ENCODE data around the gene PLD3.
"Not testable (repeated sequence)": the region's sequence is repeated elsewhere in the genome, so short reads cannot be mapped to it uniquely, and the experiment has no call there.

The PLD3 gene

DNA sequence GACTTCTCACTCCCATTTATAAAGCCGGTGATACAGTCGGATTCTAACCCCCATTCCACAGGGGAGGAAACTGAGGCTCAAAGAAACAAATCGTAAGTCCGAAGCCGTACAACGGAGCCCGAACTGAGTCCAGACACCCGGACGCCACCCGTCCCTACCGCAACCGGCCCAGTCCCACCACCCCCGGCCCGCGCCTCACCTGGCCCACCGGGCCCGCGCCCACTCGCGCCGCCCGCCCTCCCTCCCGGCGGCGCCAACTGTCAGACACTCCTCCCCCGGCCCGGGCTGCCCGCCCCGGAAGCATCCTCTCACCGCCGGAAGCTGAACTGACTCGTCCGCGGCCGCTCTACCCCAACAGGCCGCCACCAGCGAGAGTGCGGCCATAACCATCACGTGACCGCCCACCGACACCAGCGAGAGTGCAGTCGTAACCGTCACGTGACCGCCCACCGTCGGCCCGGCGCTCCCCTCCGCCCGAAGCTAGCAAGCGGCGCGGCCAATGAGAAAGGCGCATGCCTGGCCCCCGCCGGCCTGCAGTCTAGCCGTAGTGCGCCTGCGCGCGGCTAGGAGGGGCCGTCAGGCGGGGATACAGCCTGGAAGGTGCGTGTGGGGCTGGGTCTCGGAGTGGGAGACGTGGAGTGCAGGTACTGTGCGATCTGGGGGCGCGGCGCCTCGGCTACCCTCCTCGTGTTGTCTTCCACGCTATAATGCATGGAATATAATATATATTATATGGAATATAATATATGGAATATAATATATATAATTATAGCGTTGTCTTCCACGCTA is at the start of gene PLD3, which contains the start of gene C19orf47:
Gene PLD3, plus strand, starts transcription at position 571 of the 789 bp plus-strand sequence. CDS start 17,789 bp downstream, outside the sequence.
Gene C19orf47, minus strand, starts transcription at position 273 of the 789 bp plus-strand sequence. CDS start 6,540 bp downstream, outside the sequence.
- DNase-seq: peak; percentile 98

GRCh38 chr19:40300668-40301067 is 47.8 kb upstream of the PLD3 start:
- DNase-seq: no peak

DNA sequence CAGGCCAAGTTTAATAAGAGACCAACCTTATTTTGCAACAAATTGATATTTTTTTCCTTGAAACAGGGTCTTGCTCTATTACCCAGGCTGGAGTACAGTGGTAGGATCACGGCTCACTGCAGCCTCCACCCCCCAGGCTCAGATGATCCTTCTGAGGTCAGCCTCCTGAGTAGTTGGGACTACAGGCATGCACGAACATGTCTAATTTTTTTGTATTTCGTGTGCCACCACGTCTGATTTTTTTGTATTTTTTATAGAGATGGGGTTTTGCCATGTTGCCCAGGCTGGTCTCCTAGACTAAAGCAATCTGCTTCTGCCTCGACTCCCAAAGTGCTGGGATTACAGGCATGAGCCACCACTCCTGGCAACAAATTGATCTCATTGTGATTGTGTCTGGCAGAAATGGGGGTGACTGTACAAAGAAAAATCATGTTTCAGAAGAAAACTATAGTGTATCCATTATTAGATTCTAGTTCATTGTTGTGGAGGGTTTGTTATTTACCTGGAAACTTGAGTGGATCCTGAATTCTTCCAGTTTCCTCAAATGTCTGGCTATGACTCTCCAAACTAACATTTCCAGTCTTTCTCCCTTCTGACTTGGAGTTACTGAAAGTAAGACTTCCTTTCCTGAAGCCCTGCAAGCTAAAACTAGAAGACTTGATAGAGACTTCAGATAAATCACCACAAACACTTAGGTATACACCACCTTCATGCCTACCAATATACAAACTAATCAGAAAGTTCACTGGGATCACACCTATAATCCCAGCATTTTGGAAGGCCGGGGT is 46.1 kb upstream of the PLD3 start:
- no peak for DNase-seq

DNA sequence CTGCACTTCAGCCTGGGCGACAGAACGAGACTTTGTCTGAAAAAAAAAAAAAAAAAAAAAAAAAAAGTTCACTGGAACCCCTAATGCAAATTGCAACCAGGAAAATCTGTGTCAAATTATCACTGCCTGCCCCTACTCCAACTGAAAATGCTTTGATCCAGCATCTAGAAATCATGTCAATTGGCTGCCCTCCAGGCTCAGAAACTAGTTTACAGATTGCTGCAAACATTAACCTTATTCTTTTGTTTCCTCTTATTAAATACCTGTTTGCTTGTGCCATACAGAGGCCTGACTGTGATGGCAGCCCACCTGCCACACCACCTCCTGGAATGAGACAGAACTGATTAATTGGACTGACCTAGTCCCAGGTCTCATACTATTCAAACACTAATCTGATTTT is 44.7 kb upstream of the PLD3 start:
- no peak for DNase-seq

- no peak for DNase-seq
These were observed 44.2 kb upstream of the PLD3 start for GRCh38 chr19:40304306-40304705.

- DNase-seq: peak; percentile 67
These were observed 43.1 kb upstream of the PLD3 start for GRCh38 chr19:40305403-40305802.

- DNase-seq: no peak
These were observed 38.8 kb upstream of the PLD3 start for GRCh38 chr19:40309666-40310065.

DNA sequence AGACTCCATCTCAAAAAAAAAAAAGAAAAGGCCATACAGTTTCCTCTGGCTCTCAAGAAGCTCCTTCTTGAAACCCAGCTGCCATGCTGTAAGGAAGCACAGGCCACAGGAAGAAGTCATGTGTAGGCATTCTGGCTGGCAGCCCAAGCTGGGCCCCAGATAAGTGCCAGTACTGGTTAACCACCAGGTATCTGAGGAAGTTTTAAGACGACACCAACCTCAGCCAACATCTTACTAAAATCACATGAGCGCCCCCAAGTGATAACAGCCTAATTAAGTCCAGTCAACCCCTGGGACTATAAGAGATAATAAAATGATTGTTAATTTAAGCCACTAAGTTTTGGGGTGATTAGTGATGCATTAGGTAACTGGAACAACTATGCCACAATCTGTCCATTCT is 36.0 kb upstream of the PLD3 start:
- DNase-seq: no peak

- DNase-seq: no peak
These were observed 35.1 kb upstream of the PLD3 start for GRCh38 chr19:40313229-40313983.

DNA sequence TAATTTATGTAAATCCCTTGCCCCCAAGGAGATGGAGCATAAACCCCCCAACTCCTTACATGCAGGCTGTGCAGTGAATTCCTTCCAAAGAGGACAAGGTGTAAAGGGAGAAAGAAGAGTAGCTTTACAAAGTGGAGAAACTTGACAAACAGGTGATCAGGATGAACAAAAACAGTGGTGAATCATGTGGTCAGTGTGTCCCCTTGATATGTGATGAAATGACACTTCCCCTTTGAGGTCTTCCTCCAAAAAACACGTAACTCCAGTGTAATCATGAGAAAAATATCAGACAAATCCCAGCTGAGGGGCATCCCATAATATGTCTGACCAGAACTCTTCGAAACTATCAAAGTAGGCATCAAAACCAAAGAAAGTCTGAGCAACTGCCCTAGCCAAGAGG is 33.8 kb upstream of the PLD3 start:
- no peak for DNase-seq

DNA sequence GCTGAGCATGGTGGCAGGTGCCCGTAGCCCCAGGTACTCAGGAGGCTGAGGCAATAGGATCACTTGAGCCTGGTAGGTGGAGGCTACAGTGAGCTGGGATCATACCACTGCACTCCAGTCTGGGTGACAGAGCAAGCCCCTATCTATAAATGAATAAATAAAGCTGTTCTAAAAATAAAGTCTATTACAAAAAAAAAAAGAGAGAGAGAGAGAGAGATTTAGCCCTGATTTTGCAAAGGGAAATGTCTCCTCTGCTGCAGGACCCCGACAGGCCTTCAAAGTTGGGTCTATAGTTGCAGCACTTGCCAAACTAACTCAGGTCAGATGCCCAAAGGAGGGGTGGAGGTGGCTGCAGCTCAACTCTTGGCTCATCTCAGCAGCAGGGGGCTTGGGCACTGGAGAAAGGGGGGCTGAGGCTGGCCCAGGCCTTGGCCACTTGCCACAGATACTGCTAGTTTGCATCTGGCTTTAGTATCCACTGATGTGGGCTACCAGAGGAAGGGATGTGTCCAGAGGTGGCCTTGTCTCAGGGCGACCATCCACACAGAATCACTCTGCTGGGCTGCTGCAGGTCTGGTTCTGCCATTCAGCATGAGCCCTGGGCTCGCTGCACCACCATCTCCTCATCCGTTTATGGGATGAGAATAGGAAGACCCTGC is 32.6 kb upstream of the PLD3 start:
- DNase-seq: no peak

GRCh38 chr19:40317338-40317737 is 31.2 kb upstream of the PLD3 start:
- DNase-seq: no peak

- no peak for DNase-seq
These were observed 27.9 kb upstream of the PLD3 start for GRCh38 chr19:40320558-40320935.

- no peak for DNase-seq
These were observed 27.4 kb upstream of the PLD3 start for GRCh38 chr19:40321076-40321475.

GRCh38 chr19:40321566-40322270 is 26.8 kb upstream of the PLD3 start:
- DNase-seq: no peak

DNA sequence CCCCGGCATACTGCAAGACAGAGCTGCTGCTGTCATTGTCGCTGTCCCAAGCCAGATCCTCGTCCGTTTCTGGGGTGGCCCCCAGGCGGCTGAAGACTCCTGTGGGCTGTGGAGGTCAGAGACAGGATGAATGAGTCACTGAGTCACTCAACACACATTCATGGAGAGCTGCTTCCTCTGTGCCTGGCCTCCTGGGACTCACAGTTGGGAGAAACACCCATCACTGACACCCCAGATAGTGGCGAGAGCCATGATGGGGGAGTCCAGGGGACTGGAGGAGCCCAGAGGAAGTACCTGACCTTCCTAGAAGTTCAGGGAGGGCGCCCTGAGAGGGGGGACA is 26.3 kb upstream of the PLD3 start:
- DNase-seq: no peak

DNA sequence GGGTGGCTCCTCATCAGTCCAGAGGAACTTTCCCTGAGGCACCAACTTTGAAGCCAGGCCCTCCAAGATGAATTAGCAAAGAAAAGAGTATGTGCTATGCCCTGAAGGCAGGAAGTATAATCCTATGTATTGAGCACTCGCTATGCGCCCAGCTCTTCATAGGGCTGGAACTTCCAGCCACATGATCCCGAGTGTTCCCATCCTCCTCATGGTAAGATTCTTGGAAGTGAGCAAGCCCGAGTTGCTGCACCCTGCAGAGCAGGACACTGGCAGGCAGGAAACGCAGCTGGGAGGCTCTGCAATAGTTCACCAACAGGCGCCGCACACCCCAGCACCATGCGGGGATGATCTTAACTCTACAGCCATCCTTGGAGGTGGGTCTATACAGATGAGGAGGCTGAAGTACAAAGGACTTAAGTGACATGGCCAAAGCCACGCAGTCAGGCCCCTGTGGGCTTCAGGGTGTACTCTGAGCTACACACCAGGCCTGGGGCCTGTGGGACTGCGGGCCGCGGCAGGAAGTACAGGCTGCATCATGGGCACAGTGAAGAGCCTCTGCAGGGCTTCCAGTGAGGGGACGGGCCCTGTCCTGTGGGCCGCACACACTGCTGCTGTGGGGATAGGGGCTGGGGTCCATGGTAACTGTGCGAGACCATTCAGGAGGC is 25.4 kb upstream of the PLD3 start:
- DNase-seq: no peak

DNA sequence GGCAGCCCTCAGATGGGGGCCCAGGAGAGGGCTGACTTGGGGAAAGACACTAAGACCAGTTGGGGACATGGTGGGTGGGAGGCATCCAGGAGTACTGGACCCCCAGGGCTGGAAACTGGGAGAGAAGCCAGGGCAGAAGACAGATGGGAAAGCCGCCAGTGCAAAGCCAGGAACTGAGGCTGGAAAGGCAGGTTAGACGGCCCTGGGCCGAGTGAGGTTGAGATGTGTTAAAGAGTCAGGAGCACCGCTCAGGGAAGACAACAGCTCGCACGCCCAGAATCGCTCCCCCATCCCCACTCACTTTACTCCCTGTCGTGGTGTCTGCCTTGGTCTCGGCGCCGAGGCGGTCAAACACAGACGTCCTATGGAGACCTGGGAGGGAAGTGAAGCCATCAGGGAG is 24.8 kb upstream of the PLD3 start:
- no peak for DNase-seq

- DNase-seq: no peak
These were observed 22.3 kb upstream of the PLD3 start for GRCh38 chr19:40326201-40326600.

- DNase-seq: no peak
These were observed 17.4 kb upstream of the PLD3 start for GRCh38 chr19:40331052-40331451.

- no peak for DNase-seq
These were observed 15.8 kb upstream of the PLD3 start for GRCh38 chr19:40332669-40333068.

GRCh38 chr19:40333083-40333482 is 15.4 kb upstream of the PLD3 start:
- DNase-seq: not testable (repeated sequence)
